AG09309 (cell line): ENCODE results near the gene CACNA1A.
"Not testable (repeated sequence)": the region's sequence is repeated elsewhere in the genome, so short reads cannot be mapped to it uniquely, and the experiment has no call there.

Experiments used
- DNase-seq: peaks from one replicate; pipeline ENCODE4 v3.0.0-alpha.2; 2010; ENCODE audit warnings: low read depth
- H3K4me3 ChIP-seq: 2 replicates; pipeline ENCODE4 v1.5.1; 2011; ENCODE audit warnings: mild to moderate bottlenecking, low read depth, low read length, moderate library complexity; ENCODE audit not compliant: control insufficient read depth
- TF ChIP-seq, protein P1 (sequence below): IDR thresholded peaks from 2 replicates; pipeline ENCODE4 v1.5.1; 2011; ENCODE audit warnings: mild to moderate bottlenecking, low read depth, low read length, inconsistent platforms; ENCODE audit not compliant: insufficient read depth, control insufficient read depth; ENCODE audit errors: missing control alignments

The CACNA1A gene

DNA sequence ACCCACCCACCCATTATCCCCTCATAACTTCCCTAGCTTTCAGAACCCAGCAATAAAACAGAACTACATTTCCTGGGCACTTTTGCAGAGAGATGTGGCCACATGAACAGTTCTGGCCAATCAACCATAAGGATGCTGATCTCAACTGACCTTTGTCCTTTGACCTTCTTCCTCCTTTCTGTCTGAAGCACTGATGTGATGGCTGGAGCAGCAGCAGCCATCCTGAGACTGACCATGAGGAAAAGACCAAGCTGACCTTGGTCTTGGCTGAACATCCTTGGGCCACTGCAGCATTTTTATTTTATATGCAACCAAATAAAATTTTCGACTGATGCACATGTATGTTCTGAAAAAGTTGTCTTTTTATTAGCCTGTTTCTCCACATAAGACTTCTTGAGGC lies 33.1 kb upstream of the CACNA1A start:
- DNase-seq, result no peak
- no peak overlapping the region for H3K4me3 ChIP-seq
- TF ChIP-seq, protein P1, sequence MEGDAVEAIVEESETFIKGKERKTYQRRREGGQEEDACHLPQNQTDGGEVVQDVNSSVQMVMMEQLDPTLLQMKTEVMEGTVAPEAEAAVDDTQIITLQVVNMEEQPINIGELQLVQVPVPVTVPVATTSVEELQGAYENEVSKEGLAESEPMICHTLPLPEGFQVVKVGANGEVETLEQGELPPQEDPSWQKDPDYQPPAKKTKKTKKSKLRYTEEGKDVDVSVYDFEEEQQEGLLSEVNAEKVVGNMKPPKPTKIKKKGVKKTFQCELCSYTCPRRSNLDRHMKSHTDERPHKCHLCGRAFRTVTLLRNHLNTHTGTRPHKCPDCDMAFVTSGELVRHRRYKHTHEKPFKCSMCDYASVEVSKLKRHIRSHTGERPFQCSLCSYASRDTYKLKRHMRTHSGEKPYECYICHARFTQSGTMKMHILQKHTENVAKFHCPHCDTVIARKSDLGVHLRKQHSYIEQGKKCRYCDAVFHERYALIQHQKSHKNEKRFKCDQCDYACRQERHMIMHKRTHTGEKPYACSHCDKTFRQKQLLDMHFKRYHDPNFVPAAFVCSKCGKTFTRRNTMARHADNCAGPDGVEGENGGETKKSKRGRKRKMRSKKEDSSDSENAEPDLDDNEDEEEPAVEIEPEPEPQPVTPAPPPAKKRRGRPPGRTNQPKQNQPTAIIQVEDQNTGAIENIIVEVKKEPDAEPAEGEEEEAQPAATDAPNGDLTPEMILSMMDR, result no peak

DNA sequence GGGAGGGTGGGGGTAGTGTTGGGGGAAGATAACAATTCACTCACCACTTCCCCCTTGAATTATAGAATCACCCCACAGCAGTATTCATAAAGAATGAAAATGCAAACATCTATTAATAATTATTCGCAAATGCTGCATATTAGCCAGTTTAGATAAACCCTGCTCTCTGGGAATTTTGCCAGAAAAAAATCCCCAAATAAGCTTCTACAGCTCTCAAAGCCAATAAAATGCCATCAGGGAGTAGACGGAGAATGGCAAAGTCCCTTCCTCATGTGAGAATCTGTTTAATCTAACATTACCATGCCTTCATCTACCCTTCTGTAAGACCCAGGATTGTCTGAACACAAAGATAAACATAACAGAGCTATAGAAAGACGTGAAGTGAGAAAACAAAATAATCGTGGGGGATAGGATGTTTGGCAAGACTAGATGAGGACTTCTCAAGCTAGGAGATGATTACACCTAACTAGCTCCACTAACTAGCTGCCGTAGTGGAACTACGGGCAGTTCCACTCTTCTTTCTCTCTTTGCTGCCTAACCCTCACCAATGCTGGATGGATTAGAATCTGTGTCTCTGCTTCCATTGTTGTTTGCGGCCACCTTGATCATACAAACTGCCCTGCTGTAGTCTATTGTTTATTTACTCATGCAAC lies 32.4 kb upstream of the CACNA1A start:
- TF ChIP-seq, protein P1, result no peak
- no peak for DNase-seq
- no peak overlapping the region for H3K4me3 ChIP-seq

DNA sequence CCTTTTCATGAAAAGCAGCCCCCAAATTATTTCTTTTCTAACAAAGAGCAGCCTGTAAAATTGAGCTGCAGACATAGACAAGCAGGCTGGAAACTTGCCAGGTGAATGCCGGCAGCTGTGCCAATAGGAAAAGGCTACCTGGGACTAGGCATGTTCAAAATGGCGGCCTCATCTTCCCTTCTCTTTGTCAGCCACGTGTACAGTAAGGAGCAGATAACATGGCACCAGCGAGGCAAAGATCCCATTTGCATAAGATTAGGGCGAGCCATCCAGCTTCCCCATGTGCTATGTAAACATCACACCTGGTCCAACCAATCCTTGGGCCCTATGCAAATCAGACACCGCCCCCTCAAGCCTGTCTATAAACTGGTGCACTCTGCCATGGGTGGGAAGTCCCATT lies 31.2 kb upstream of the CACNA1A start:
- H3K4me3 ChIP-seq, result no peak overlapping the region
- no peak for DNase-seq
- TF ChIP-seq, protein P1, result no peak

DNA sequence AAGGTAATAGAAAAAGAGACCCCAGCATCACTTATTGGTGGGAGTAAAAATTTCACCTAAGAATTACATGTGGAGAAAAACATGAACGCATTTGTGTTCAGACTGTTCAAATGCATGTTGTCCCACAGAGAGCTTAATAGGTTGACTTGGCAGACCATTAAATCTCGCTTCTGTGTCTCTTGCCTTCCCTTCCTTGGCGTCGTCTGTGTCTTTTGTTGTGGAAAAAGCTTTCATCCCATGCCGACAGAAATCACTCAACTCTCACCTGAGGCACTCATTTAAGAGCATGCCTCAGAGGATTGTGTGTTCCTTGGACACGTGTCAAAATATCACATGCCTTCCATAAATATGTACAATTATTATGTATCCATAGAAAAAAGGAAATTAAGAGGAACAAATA lies 24.4 kb upstream of the CACNA1A start:
- TF ChIP-seq, protein P1, result no peak
- no peak overlapping the region for H3K4me3 ChIP-seq
- DNase-seq, result no peak

DNA sequence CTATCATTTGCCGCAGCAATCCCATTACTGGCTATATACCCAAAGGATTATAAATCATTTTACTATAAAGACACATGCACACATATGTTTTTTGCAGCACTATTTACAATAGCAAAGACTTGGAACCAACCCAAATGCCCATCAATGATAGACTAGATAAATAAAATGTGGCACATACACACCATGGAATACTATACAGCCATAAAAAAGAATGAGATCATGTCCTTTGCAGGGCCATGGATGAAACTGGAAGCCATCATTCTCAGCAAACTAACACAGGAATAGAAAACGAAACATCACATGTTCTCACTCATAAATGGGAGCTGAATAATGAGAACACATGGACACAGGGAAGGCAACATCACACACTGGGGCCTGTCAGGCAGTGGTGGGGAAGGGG lies 23.4 kb upstream of the CACNA1A start:
- DNase-seq, H3K4me3 ChIP-seq: not testable (repeated sequence)

DNA sequence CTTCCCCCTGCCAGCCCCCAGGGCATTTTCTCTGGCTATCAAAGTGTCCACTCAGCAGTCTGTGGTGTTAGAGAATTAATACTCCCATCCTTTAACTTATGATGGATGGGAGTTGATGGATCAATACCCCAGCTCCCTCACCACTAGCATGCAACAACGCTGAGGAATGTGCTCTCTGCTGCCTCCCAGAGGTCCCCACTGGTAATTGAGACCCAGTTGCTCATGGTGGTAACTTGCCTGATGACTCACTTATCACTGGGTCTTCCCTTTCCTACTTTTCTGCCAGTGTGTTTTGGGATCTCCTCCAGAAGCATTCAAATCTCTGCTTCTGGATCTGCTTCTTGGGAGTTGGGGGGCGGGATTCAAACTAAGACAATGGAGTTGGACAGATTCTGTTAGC lies 20.3 kb upstream of the CACNA1A start:
- H3K4me3 ChIP-seq, result no peak overlapping the region
- TF ChIP-seq, protein P1, result peak; percentile 30
- no peak for DNase-seq

DNA sequence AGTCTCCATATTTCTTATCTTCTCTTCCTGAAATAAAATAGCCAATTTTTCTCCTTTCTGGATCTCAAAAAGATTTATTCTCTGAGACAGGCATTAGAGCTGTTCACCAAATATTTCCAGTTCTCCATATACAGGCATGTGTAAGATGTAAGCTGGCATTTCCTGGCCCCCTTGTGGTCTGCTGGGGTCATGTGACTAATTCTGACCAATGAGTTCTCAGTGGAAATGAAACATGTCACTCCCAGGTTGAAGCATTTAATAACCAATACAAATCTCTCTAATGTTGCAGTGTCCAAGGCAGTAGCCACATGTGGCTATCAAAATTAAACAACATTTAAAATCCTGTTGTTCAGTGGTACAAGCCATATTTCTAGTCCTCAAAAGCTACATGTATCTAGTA lies 14.8 kb upstream of the CACNA1A start:
- TF ChIP-seq, protein P1, result no peak
- DNase-seq, result no peak

More for the DNA sequence above, 14.8 kb upstream of the CACNA1A start:
- no peak overlapping the region for H3K4me3 ChIP-seq
